MM.1S (cell line): Measurements from ENCODE around the gene SULF2.

Source experiments
- CTCF ChIP-seq: fragments of 300-600 bp; sonication (generic); IDR thresholded peaks from 2 replicates; pipeline ENCODE4 v1.5.1; 2016; ENCODE audit warnings: antibody characterized with exemption, low read length, mixed read lengths
- EZH2 ChIP-seq: fragments of 300-600 bp; sonication (generic); optimal IDR thresholded peaks from 2 replicates; pipeline ENCODE3; 2017; ENCODE audit warnings: low read depth, mild to moderate bottlenecking, antibody characterized with exemption, low read length, mixed read lengths

DNA sequence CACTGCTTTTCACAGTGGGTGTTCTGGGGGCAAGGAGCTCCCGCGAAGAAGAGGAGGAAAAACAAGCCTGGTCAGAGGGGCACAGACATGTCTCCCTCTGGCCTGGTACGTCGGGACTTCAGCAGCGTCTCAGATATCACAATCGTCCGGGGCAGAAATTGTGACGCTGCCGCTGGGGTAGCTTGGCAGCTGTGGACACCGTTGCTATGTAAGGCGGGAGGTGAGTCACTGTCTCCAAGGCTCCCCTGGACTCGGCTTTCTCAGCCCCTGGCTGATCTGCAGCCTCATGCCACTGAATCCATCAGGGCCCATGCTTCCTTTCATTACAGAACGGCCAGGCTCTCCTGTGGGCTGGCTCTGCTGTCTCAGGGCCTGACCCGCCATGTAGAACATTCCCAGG is 98.7 kb downstream of the SULF2 start:
- no peak for TF ChIP-seq CTCF
- no peak for TF ChIP-seq EZH2
